ENCODE measurements around the gene ARL4C. TPM values are rescaled to one million over a fixed set of nuclear protein-coding genes. Genes with fewer than 3 reads are reported as not detected.

ARL4C gene
- total RNA-seq, 6 donors from 2014 or later, result 16.6 to 33.1 (median 20.1) TPM

- DNase-seq (peak in 1 of 2 donors; percentile 68), ATAC-seq (ENCODE audit: low FRiP score in 2 of 2) (peak in 1 of 2 donors; percentile 34)
- H3K4me1 ChIP-seq, result no peaks in the 10 kb centered on the region
These were observed 18.2 kb upstream of the ARL4C start for GRCh38 chr2:234514873-234515638.

DNA sequence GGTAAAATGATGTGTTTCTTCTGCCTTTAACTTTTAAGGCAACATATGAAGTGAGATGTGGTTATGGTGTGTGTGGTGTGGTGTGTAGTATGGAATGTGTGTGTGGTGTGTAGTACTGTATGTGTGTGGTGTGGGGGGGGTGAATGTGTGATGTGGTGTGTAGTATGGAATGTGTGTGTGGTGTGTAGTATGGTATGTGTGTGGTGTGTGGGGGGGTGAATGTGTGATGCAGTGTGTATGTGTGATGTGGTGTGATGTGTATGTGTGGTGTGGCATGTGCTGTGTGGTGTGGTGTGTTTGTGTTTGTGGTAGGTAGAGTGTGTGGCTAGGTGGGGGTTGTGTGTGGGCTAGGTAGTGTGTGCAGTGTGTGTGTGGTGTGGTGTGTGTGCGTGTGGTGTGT is 17.2 kb upstream of the ARL4C start:
- Histone ChIP-seq H3K4me1 (no peaks in the 10 kb centered on the region), H3K27me3 (no peaks in the 10 kb centered on the region), H3K4me3 (no peak overlapping the region), H3K36me3 (no peaks in the 10 kb centered on the region), H3K9me3 (no peaks in the 10 kb centered on the region), H3K27ac (no peak overlapping the region)
- WGBS, 2 donors, result 100% methylated on average over 1 of the region's 1 CpG
- no peak for DNase-seq
- ATAC-seq (ENCODE audit: low FRiP score in 2 of 2), result peak in 1 of 2 donors; percentile 23
- TF ChIP-seq POLR2A (IDR thresholded peaks at IDR 0.05) (no peak), POLR2AphosphoS5 (IDR thresholded peaks at IDR 0.05) (no peak), EP300 (IDR thresholded peaks at IDR 0.05) (no peak)
- TF ChIP-seq, protein P1, sequence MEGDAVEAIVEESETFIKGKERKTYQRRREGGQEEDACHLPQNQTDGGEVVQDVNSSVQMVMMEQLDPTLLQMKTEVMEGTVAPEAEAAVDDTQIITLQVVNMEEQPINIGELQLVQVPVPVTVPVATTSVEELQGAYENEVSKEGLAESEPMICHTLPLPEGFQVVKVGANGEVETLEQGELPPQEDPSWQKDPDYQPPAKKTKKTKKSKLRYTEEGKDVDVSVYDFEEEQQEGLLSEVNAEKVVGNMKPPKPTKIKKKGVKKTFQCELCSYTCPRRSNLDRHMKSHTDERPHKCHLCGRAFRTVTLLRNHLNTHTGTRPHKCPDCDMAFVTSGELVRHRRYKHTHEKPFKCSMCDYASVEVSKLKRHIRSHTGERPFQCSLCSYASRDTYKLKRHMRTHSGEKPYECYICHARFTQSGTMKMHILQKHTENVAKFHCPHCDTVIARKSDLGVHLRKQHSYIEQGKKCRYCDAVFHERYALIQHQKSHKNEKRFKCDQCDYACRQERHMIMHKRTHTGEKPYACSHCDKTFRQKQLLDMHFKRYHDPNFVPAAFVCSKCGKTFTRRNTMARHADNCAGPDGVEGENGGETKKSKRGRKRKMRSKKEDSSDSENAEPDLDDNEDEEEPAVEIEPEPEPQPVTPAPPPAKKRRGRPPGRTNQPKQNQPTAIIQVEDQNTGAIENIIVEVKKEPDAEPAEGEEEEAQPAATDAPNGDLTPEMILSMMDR (IDR thresholded peaks at IDR 0.05), result no peak

More at GRCh38 chr2:234514873-234515638, 18.2 kb upstream of the ARL4C start:
- Histone ChIP-seq H3K27me3 (no peaks in the 10 kb centered on the region), H3K9me3 (no peaks in the 10 kb centered on the region), H3K4me3 (no peak overlapping the region), H3K36me3 (no peaks in the 10 kb centered on the region), H3K27ac (no peak overlapping the region)
- TF ChIP-seq, protein P1 (IDR thresholded peaks at IDR 0.05), result no peak
- no peak for TF ChIP-seq EP300 (IDR thresholded peaks at IDR 0.05)
- TF ChIP-seq POLR2A (IDR thresholded peaks at IDR 0.05), result no peak
- no peak for TF ChIP-seq POLR2AphosphoS5 (IDR thresholded peaks at IDR 0.05)
- WGBS, 2 donors, result 81 to 91% methylated on average over 6 to 16 of the region's 16 CpGs

GRCh38 chr2:234512884-234513669 is 16.2 kb upstream of the ARL4C start:
- Histone ChIP-seq H3K4me3 (no peak overlapping the region), H3K9me3 (no peaks in the 10 kb centered on the region), H3K27ac (no peak overlapping the region), H3K27me3 (no peaks in the 10 kb centered on the region), H3K36me3 (no peaks in the 10 kb centered on the region), H3K4me1 (no peaks in the 10 kb centered on the region)
- WGBS, 2 donors, result 91 to 94% methylated on average over 14 of the region's 14 CpGs
- DNase-seq (no peak), ATAC-seq (ENCODE audit: low FRiP score in 2 of 2) (no peak)
- no peak for TF ChIP-seq EP300 (IDR thresholded peaks at IDR 0.05)
- TF ChIP-seq, protein P1 (IDR thresholded peaks at IDR 0.05), result no peak
- TF ChIP-seq POLR2AphosphoS5 (IDR thresholded peaks at IDR 0.05), result no peak
- no peak for TF ChIP-seq POLR2A (IDR thresholded peaks at IDR 0.05)

- TF ChIP-seq POLR2A (IDR thresholded peaks at IDR 0.05), result no peak
- no peak for TF ChIP-seq POLR2AphosphoS5 (IDR thresholded peaks at IDR 0.05)
- TF ChIP-seq, protein P1 (IDR thresholded peaks at IDR 0.05), result no peak
- TF ChIP-seq EP300 (IDR thresholded peaks at IDR 0.05), result no peak
- no peak for ATAC-seq (ENCODE audit: low FRiP score in 2 of 2)
- Histone ChIP-seq H3K4me3 (no peak overlapping the region), H3K36me3 (no peaks in the 10 kb centered on the region), H3K27me3 (no peaks in the 10 kb centered on the region), H3K4me1 (no peaks in the 10 kb centered on the region), H3K27ac (no peak overlapping the region), H3K9me3 (no peaks in the 10 kb centered on the region)
- DNase-seq, result no peak
- 56 to 59% methylated on average over 3 of the region's 3 CpGs for WGBS, 2 donors
These were observed 6.0 kb upstream of the ARL4C start for GRCh38 chr2:234502919-234503285.
